Neural cell (in vitro differentiated cells): ENCODE measurements around the gene SLC18A3. TPM values are rescaled to one million over a fixed set of nuclear protein-coding genes. Genes with fewer than 3 reads are reported as not detected.

Experiments used
- H2AFZ ChIP-seq: fragments of 200-600, 300-800 bp; sonication (generic), shearing (Covaris generic); 2 replicates; pipeline ENCODE4 v1.6.0; 2014; ENCODE audit warnings: low read depth, mild to moderate bottlenecking, antibody characterized with exemption, low read length, moderate library complexity
- H3F3A ChIP-seq: fragments of 200-600 bp; shearing (Covaris generic); 2 replicates; pipeline ENCODE4 v1.6.1; 2016; ENCODE audit warnings: mild to moderate bottlenecking, moderate library complexity, mixed read lengths, antibody characterized with exemption, low read length; ENCODE audit not compliant: insufficient read depth, poor library complexity, severe bottlenecking
- H3K27ac ChIP-seq: fragments of 200-600, 300-800 bp; sonication (generic), shearing (Covaris generic); 2 replicates; pipeline ENCODE4 v1.5.1; 2014; ENCODE audit warnings: mild to moderate bottlenecking, low read length, moderate library complexity
- H3K27me3 ChIP-seq: fragments of 300-800, 200-600 bp; sonication (generic), shearing (Covaris generic); 2 replicates; pipeline ENCODE4 v1.6.0; 2014; ENCODE audit warnings: mild to moderate bottlenecking, low read depth, low read length, moderate library complexity; ENCODE audit not compliant: insufficient read depth
- H3K36me3 ChIP-seq: fragments of 300-800, 200-600 bp; sonication (generic), shearing (Covaris generic); 2 replicates; pipeline ENCODE4 v1.5.1; 2014; ENCODE audit warnings: mild to moderate bottlenecking, antibody characterized with exemption, low read length, moderate library complexity; ENCODE audit not compliant: insufficient read depth
- H3K4me2 ChIP-seq: fragments of 300-800, 200-600 bp; sonication (generic), shearing (Covaris generic); 2 replicates; pipeline ENCODE4 v1.6.0; 2014; ENCODE audit warnings: mild to moderate bottlenecking, low read length
- H3K4me3 ChIP-seq: fragments of 300-800, 200-600 bp; sonication (generic), shearing (Covaris generic); 2 replicates; pipeline ENCODE4 v1.5.1; 2014; ENCODE audit warnings: mild to moderate bottlenecking, low read length, moderate library complexity
- H3K79me2 ChIP-seq: fragments of 200-600 bp; shearing (Covaris generic); replicated peaks from 2 replicates; pipeline ENCODE4 v1.6.0; 2014; ENCODE audit warnings: mild to moderate bottlenecking, low read length, moderate library complexity; ENCODE audit not compliant: insufficient read depth
- H3K9ac ChIP-seq: fragments of 300-800, 200-600 bp; sonication (generic), shearing (Covaris generic); 2 replicates; pipeline ENCODE4 v1.6.1; 2016; ENCODE audit warnings: mild to moderate bottlenecking, low read length, mixed read lengths
- H3K9me2 ChIP-seq: fragments of 200-600 bp; shearing (Covaris generic); 2 replicates; pipeline ENCODE4 v1.6.1; 2016; ENCODE audit warnings: mild to moderate bottlenecking, low read length, mixed read lengths; ENCODE audit not compliant: insufficient read depth
- H3K9me3 ChIP-seq: fragments of 200-600, 300-800 bp; sonication (generic), shearing (Covaris generic); 2 replicates; pipeline ENCODE4 v1.6.1; 2016; ENCODE audit warnings: mild to moderate bottlenecking, mixed run types, low read length, moderate library complexity, mixed read lengths
- H4K20me1 ChIP-seq: fragments of 200-600 bp; shearing (Covaris generic); 2 replicates; pipeline ENCODE4 v1.6.1; 2016; ENCODE audit warnings: mild to moderate bottlenecking, mixed run types; ENCODE audit not compliant: insufficient read depth
- EP300 ChIP-seq: fragments of 450-650 bp; conservative IDR thresholded peaks from 2 replicates; pipeline ENCODE4 v1.6.1; 2014; ENCODE audit warnings: antibody characterized with exemption, mild to moderate bottlenecking, moderate library complexity; ENCODE audit not compliant: poor library complexity, severe bottlenecking
- EZH2 ChIP-seq: fragments of 200-600, 300-800 bp; shearing (Covaris generic), sonication (generic); IDR thresholded peaks from 2 replicates; pipeline ENCODE4 v1.6.1; 2014; ENCODE audit warnings: antibody characterized with exemption, low read length, borderline replicate concordance, mild to moderate bottlenecking; ENCODE audit not compliant: insufficient read depth, poor library complexity, severe bottlenecking
- MXI1 ChIP-seq: fragments of 450-650 bp; conservative IDR thresholded peaks from 2 replicates; pipeline ENCODE4 v1.6.1; 2014; ENCODE audit warnings: antibody characterized with exemption, mild to moderate bottlenecking; ENCODE audit not compliant: poor library complexity, severe bottlenecking
- POLR2AphosphoS5 ChIP-seq: IDR thresholded peaks from 2 replicates; pipeline ENCODE4 v1.6.1; 2012
- RAD21 ChIP-seq: fragments of 450-650 bp; conservative IDR thresholded peaks from 2 replicates; pipeline ENCODE4 v1.6.1; 2014; ENCODE audit warnings: antibody characterized with exemption, mild to moderate bottlenecking, moderate library complexity
- SMC3 ChIP-seq: fragments of 450-650 bp; conservative IDR thresholded peaks from 2 replicates; pipeline ENCODE4 v1.6.1; 2014; ENCODE audit warnings: antibody characterized with exemption, mild to moderate bottlenecking, moderate library complexity; ENCODE audit not compliant: poor library complexity
- TAF1 ChIP-seq: IDR thresholded peaks from 2 replicates; pipeline ENCODE4 v1.6.1; 2012; ENCODE audit warnings: low read depth
- polyA plus RNA-seq: library from polyadenylated mRNA; depleted of rRNA; stranded (reverse); fragments of >200 nt; gene quantifications from 2 replicates; pipeline ENCODE4 v1.2.3, GENCODE V29; 2014
- TF ChIP-seq, protein P1 (sequence below): IDR thresholded peaks from 2 replicates; pipeline ENCODE4 v1.6.1; 2012; ENCODE audit warnings: borderline replicate concordance
- TF ChIP-seq, protein P2 (sequence below): fragments of 450-650 bp; IDR thresholded peaks from 2 replicates; pipeline ENCODE4 v1.5.1; 2014; ENCODE audit warnings: antibody characterized with exemption, mild to moderate bottlenecking, moderate library complexity; ENCODE audit not compliant: poor library complexity, severe bottlenecking

SLC18A3 gene
- polyA plus RNA-seq, 1 donor from 2014 or later = not detected

DNA sequence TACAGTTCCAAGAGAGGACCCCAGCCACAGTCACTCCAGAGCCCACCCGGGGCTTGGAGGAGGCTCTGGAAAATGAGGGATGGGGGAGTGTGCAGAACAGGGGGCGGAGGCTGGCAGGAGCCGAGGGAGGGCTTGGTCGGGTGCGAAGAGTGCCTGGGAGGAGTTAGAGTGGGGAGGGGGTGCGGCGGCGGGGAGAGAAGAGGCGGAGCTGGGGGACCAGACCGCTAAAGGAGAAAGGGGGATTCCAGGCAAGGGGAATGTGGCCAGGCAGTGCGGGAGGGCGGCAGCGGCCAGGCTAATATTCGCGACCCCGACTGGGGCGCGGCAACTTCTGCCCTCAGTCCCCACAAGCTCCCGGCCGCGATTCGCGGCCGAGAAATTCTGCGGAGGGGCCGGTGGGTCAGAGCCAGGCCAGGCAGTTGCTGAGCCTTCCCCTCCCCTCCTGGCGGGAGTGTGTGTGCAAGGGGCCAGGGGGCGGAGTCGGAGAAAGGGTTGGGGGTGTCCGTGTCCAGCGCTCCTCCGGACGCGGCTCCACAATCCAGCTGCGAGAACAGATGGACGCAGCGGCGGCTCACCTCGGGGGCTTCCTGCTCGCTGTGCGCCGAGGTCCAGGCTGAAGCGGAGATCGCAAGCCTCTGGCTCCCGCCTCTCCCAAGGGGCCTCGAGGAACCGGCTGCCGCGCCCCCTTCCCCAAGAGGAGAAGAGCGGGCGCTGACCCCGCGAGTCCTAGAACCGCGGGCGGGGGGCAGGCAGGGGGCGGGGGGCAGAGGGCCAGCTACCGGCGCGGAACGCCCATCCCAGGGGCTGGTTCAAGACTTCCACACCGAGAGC is 612 bp upstream of the SLC18A3 start:
- H3K27me3 ChIP-seq = peaks cover 100% of the 10 kb centered on the region
- no peaks in the 10 kb centered on the region for H3F3A ChIP-seq
- H3K4me2 ChIP-seq = peak overlapping the region; percentile 6
- H3K9me2 ChIP-seq = no peaks in the 10 kb centered on the region
- no peaks in the 10 kb centered on the region for H3K36me3 ChIP-seq
- no peak overlapping the region for H3K27ac ChIP-seq
- H3K9ac ChIP-seq = peak overlapping the region; percentile 29
- H2AFZ ChIP-seq = no peak overlapping the region
- H3K79me2 ChIP-seq = no peaks in the 10 kb centered on the region
- peak overlapping the region; percentile 65 for H3K4me3 ChIP-seq
- no peaks in the 10 kb centered on the region for H4K20me1 ChIP-seq
- TF ChIP-seq EZH2 (peak; percentile 95), EP300 (no peak)
- H3K9me3 ChIP-seq = no peaks in the 10 kb centered on the region

DNA sequence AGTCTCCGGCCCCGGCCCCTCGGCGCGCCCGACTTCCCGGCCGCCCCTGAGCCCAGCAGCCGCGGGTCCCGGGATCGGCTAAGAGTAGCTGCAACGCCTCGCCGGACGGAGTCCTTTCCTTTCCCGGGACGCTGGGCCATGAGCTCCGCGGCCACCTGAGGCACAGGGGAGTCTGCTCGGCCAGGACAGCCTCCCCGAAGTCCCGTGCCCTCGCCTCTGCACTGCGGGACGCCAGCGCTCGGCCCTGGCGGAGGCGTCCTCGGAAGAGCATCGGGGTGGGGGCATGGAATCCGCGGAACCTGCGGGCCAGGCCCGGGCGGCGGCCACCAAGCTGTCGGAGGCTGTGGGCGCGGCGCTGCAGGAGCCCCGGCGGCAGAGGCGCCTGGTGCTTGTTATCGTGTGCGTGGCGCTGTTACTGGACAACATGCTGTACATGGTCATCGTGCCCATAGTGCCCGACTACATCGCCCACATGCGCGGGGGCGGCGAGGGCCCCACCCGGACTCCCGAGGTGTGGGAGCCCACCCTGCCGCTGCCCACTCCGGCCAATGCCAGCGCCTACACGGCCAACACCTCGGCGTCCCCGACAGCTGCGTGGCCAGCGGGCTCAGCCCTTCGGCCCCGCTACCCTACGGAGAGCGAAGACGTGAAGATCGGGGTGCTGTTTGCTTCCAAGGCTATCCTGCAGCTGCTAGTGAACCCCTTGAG is 502 bp downstream of the SLC18A3 start:
- H3K27ac ChIP-seq = no peak overlapping the region
- H3K9ac ChIP-seq = peak overlapping the region; percentile 23
- H3K36me3 ChIP-seq = no peaks in the 10 kb centered on the region
- peak overlapping the region; percentile 65 for H3K4me3 ChIP-seq
- H3F3A ChIP-seq = no peaks in the 10 kb centered on the region
- H2AFZ ChIP-seq = no peak overlapping the region
- no peak overlapping the region for H3K4me2 ChIP-seq
- no peaks in the 10 kb centered on the region for H3K79me2 ChIP-seq
- TF ChIP-seq TAF1 (no peak), RAD21 (no peak), EZH2 (no peak), MXI1 (no peak), POLR2AphosphoS5 (no peak), EP300 (no peak), SMC3 (no peak)
- TF ChIP-seq, protein P1, sequence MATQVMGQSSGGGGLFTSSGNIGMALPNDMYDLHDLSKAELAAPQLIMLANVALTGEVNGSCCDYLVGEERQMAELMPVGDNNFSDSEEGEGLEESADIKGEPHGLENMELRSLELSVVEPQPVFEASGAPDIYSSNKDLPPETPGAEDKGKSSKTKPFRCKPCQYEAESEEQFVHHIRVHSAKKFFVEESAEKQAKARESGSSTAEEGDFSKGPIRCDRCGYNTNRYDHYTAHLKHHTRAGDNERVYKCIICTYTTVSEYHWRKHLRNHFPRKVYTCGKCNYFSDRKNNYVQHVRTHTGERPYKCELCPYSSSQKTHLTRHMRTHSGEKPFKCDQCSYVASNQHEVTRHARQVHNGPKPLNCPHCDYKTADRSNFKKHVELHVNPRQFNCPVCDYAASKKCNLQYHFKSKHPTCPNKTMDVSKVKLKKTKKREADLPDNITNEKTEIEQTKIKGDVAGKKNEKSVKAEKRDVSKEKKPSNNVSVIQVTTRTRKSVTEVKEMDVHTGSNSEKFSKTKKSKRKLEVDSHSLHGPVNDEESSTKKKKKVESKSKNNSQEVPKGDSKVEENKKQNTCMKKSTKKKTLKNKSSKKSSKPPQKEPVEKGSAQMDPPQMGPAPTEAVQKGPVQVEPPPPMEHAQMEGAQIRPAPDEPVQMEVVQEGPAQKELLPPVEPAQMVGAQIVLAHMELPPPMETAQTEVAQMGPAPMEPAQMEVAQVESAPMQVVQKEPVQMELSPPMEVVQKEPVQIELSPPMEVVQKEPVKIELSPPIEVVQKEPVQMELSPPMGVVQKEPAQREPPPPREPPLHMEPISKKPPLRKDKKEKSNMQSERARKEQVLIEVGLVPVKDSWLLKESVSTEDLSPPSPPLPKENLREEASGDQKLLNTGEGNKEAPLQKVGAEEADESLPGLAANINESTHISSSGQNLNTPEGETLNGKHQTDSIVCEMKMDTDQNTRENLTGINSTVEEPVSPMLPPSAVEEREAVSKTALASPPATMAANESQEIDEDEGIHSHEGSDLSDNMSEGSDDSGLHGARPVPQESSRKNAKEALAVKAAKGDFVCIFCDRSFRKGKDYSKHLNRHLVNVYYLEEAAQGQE = no peak
- TF ChIP-seq, protein P2, sequence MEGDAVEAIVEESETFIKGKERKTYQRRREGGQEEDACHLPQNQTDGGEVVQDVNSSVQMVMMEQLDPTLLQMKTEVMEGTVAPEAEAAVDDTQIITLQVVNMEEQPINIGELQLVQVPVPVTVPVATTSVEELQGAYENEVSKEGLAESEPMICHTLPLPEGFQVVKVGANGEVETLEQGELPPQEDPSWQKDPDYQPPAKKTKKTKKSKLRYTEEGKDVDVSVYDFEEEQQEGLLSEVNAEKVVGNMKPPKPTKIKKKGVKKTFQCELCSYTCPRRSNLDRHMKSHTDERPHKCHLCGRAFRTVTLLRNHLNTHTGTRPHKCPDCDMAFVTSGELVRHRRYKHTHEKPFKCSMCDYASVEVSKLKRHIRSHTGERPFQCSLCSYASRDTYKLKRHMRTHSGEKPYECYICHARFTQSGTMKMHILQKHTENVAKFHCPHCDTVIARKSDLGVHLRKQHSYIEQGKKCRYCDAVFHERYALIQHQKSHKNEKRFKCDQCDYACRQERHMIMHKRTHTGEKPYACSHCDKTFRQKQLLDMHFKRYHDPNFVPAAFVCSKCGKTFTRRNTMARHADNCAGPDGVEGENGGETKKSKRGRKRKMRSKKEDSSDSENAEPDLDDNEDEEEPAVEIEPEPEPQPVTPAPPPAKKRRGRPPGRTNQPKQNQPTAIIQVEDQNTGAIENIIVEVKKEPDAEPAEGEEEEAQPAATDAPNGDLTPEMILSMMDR = no peak
- H4K20me1 ChIP-seq = no peaks in the 10 kb centered on the region
- H3K9me2 ChIP-seq = no peaks in the 10 kb centered on the region
- H3K9me3 ChIP-seq = no peaks in the 10 kb centered on the region
- peaks cover 100% of the 10 kb centered on the region for H3K27me3 ChIP-seq
